Left ventricle myocardium inferior (tissue), 1 donor: ENCODE measurements around the gene COL23A1. TPM values are rescaled to one million over a fixed set of nuclear protein-coding genes. Genes with fewer than 3 reads are reported as not detected.

Experiments
- DNase-seq: peaks from one replicate; pipeline ENCODE4 v3.0.0-alpha.2; 2020
- H3K27ac ChIP-seq: fragments of 200-600 bp; replicated peaks from 2 replicates; pipeline ENCODE4 v1.8.0; 2021
- H3K27me3 ChIP-seq: fragments of 200-600 bp; 2 replicates; pipeline ENCODE4 v1.8.0; 2021; ENCODE audit warnings: low read depth
- H3K36me3 ChIP-seq: fragments of 200-600 bp; 2 replicates; pipeline ENCODE4 v1.8.0; 2021
- H3K4me1 ChIP-seq: fragments of 200-600 bp; 2 replicates; pipeline ENCODE4 v1.8.0; 2021
- H3K4me3 ChIP-seq: fragments of 200-600 bp; 2 replicates; pipeline ENCODE4 v1.8.0; 2021; ENCODE audit warnings: mild to moderate bottlenecking, moderate library complexity
- H3K9me3 ChIP-seq: fragments of 200-600 bp; replicated peaks from 2 replicates; pipeline ENCODE4 v1.8.0; 2021
- intact Hi-C: fragments of 100-400 bp; cut with micrococcal nuclease; formaldehyde crosslinking; loops from one replicate; pipeline ENCODE4 v1.11.0; 2022
- total RNA-seq: library from RNA; stranded (reverse); fragmentation: NEBNext Ultra II Directional; extraction: Animal tissue kit (Norgen Biotek cat#: 25700); gene quantifications from one replicate; pipeline ENCODE4 v1.2.1, GENCODE V29; 2021
- TF ChIP-seq, protein P1 (sequence below): fragments of 200-600 bp; IDR thresholded peaks from 2 replicates; pipeline ENCODE4 v1.8.0; 2021; ENCODE audit warnings: antibody characterized with exemption, mild to moderate bottlenecking, borderline replicate concordance
- donor health status: DM: no; HTN: yes; CAD: no; lungs with severe emphysema.

COL23A1 gene
- total RNA-seq, 1 donor from 2014 or later: 27.4 TPM

DNA sequence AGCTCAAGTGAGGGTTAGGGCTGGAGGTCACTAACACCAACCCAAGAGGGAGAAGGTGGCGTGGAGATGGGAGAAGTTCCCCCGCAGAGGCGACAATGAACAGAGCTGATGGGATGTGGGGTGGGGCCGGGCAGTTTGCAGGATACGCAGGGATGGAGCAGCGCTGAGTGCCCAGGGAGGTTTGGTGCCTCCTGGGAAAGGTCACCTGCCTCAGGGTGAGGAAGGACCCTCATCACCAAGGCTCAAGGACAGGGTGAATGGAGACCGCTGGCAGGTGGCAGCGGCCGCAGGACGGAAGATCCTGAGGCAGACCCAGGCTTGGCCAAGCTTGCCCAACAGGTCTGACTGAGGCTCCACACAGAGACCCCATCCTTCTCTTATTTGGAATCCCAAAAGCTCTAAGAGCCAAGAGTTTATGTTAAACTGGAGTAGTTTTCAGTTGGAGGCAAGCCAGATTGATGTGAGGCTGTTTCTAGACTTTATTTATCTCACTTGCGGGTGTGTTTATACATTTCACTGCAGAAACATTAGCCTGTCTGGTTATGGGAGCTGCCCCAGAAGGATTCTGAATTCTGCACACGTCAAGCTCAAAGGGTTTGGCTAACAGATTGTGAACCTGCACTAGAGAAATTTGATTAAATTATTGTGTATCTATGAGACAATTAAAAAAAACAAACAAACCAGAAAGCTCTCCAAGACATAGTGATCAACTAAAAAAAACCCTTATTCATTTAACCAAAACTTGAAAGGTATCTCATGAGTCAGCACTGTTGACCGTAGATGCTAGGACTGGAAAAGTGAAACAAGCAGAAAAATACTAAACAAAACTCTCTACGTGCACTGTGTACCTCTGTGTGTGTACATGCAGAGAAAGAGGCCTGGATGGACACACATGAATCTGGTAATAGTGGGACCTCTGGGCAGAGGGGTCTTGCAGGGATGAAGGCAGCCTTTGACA is 211.4 kb downstream of the COL23A1 start:
- H3K27ac ChIP-seq: no peak overlapping the region
- DNase-seq: no peak
- H3K27me3 ChIP-seq: peaks cover 38% of the 10 kb centered on the region
- no peak overlapping the region for H3K4me3 ChIP-seq
- peaks cover 6% of the 10 kb centered on the region for H3K4me1 ChIP-seq
- TF ChIP-seq, protein P1, sequence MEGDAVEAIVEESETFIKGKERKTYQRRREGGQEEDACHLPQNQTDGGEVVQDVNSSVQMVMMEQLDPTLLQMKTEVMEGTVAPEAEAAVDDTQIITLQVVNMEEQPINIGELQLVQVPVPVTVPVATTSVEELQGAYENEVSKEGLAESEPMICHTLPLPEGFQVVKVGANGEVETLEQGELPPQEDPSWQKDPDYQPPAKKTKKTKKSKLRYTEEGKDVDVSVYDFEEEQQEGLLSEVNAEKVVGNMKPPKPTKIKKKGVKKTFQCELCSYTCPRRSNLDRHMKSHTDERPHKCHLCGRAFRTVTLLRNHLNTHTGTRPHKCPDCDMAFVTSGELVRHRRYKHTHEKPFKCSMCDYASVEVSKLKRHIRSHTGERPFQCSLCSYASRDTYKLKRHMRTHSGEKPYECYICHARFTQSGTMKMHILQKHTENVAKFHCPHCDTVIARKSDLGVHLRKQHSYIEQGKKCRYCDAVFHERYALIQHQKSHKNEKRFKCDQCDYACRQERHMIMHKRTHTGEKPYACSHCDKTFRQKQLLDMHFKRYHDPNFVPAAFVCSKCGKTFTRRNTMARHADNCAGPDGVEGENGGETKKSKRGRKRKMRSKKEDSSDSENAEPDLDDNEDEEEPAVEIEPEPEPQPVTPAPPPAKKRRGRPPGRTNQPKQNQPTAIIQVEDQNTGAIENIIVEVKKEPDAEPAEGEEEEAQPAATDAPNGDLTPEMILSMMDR: no peak
- no peaks in the 10 kb centered on the region for H3K9me3 ChIP-seq
- H3K36me3 ChIP-seq: no peaks in the 10 kb centered on the region
- intact Hi-C loops: no loop called here

DNA sequence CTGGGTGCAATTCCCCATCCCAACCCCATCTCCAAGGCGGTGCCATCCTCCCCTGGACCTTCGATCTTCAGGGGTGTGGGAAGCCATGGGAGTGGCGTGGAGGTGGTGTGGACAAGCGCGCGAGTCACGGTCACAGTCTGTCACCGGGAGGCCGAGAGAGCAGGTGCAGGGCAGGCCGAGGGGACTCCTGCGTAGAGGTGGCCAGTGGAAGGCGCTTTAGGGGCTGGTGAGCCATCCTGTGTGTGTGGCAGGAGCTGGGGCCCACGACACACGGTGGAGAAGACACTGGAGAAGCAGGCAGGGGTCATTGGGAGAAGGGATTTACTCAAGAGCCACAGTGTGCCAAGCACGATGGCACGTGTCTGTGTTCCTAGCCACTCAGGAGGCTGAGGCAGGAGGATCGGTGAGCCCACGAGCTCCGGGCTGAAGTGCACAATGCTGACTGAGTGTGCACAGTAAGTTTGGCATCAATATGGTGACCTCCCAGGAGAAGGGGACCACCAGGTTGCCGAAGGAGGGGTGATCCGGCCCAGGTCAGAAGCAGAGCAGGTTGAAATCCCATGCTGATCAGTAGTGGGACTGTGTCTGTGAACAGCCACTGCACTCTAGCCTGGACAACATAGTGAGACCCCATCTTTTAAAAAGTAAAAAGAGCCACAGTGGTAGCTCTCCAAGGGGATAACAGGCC is 212.5 kb downstream of the COL23A1 start:
- no peak overlapping the region for H3K27ac ChIP-seq
- no peaks in the 10 kb centered on the region for H3K9me3 ChIP-seq
- TF ChIP-seq, protein P1: no peak
- intact Hi-C loops: no loop called here
- no peaks in the 10 kb centered on the region for H3K36me3 ChIP-seq
- H3K4me3 ChIP-seq: no peak overlapping the region
- no peaks in the 10 kb centered on the region for H3K4me1 ChIP-seq
- peaks cover 27% of the 10 kb centered on the region for H3K27me3 ChIP-seq
- no peak for DNase-seq

DNA sequence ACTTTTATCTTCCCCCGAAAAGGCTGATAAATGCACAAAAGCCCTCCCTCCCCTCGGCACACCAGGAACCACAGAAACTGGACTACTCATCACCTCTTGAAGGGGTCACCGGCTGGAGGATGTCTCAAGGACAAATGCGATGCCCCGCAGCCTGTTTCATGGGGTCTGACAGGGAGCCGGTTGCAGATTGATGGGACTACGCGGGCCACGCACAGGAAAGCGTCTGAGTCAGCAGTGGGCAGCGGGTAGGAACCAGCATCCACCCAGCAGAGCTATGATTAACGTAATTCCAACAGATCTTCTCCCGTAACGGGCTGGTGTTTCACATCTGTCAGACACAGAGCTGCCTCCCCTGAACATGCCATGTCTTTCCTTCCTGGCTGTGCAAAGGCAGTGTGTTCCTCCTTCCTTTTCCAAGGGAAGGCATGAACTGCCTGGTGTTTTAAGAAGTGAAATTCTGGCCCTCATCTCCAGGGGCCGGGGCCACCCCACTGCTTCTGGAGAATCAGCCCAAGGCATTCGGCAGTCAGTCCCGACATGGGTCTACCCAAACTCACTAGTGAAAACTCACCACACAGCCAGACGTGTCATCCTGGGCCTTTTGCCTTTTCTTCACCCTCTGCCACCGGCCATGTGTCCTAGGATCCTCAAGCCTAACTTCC is 213.1 kb downstream of the COL23A1 start:
- Histone ChIP-seq H3K27me3 (peaks cover 20% of the 10 kb centered on the region), H3K36me3 (no peaks in the 10 kb centered on the region), H3K4me3 (no peak overlapping the region), H3K4me1 (no peaks in the 10 kb centered on the region), H3K9me3 (no peaks in the 10 kb centered on the region), H3K27ac (no peak overlapping the region)
- DNase-seq: no peak
- TF ChIP-seq, protein P1: no peak
- intact Hi-C loops: no loop called here

DNA sequence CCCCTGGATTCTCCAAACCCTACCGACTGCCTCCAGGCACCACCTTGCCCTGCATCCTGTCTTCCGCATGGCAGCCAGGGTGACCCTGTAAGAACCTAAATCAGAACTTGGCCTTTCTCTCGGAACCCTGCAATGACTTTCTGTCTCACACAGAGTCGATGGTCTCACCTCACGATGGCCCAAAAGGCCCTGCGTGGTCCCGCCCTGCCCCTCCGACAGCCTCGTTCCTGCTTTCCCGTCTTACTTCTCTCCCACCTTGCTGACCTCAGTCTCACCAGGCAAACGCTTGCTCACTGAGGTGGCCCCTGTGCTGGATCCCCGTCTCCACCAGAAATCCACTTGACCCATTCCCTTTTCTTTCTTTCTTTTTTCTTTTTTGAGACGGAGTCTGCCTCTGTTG is 214.8 kb downstream of the COL23A1 start:
- no peak overlapping the region for H3K27ac ChIP-seq
- no peaks in the 10 kb centered on the region for H3K36me3 ChIP-seq
- H3K4me3 ChIP-seq: no peak overlapping the region
- DNase-seq: no peak
- no peaks in the 10 kb centered on the region for H3K4me1 ChIP-seq
- peaks cover 19% of the 10 kb centered on the region for H3K27me3 ChIP-seq
- H3K9me3 ChIP-seq: no peaks in the 10 kb centered on the region
- intact Hi-C loops: no loop called here
- TF ChIP-seq, protein P1: no peak

DNA sequence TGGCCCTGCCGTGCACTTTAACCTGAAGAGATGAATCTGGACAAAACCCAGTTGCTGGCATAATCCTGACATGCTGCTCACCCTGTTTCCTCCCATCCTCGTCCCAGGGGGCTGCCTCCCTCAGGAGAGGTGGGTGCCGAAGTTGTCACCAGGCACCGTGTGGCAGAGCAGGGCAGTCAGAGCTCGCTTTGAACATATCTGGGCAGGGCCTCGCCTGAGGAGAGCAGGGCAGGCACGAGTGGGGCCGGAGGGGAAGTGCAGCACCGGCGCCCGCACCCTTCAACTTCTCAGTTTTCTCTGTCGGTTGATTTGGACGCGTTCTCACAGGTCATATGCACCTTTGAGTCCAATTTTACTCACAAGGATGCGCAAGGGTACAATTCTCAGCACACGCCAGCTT is 216.5 kb downstream of the COL23A1 start:
- H3K27me3 ChIP-seq: peaks cover 23% of the 10 kb centered on the region
- intact Hi-C loops: no loop called here
- no peak overlapping the region for H3K4me3 ChIP-seq
- H3K4me1 ChIP-seq: peaks cover 3% of the 10 kb centered on the region
- no peak overlapping the region for H3K27ac ChIP-seq
- no peaks in the 10 kb centered on the region for H3K9me3 ChIP-seq
- no peaks in the 10 kb centered on the region for H3K36me3 ChIP-seq
- DNase-seq: no peak
- TF ChIP-seq, protein P1: no peak
